Motor neuron (in vitro differentiated cells): Measurements from ENCODE around the gene JRKL. TPM values are rescaled to one million over a fixed set of nuclear protein-coding genes. Genes with fewer than 3 reads are reported as not detected.

Experiments used
- ATAC-seq, 8 experiments: fragments of 200-7000 bp; cut with Tn5 transposase; replicated peaks in 6 of 8; 2 replicates each; pipeline ENCODE4 v1.8.0; 2021; ENCODE audit warnings: mild to moderate bottlenecking in 8 of 8, moderate library complexity in 8 of 8
- H3K27ac ChIP-seq, 2 donors: fragments of 250-450 bp; sonication (Bioruptor Pico); 2 replicates each; pipeline ENCODE4 v1.9.0; 2021; ENCODE audit warnings: antibody characterized with exemption in 2 of 2, mild to moderate bottlenecking in 2 of 2, moderate library complexity in 1 of 2
- H3K4me1 ChIP-seq, 2 donors: fragments of 250-450 bp; sonication (Bioruptor Pico); replicated peaks in 1 of 2; 2 replicates each; pipeline ENCODE4 v1.6.1; 2021; ENCODE audit warnings: antibody characterized with exemption in 2 of 2, mild to moderate bottlenecking in 2 of 2, moderate library complexity in 1 of 2
- H3K4me3 ChIP-seq, 5 donors: fragments of 250-450 bp; sonication (Bioruptor Pico); 2 replicates each; pipeline ENCODE4 v1.9.0; 2021; ENCODE audit warnings: antibody characterized with exemption in 5 of 5, mild to moderate bottlenecking in 5 of 5, moderate library complexity in 4 of 5
- WGBS, 10 experiments: fragments of 450-650 bp; shearing (Covaris generic); methylation state at CpG; one replicate each; pipeline ENCODE4 v1.0.0; 2022; 5-methylcytosine and 5-hydroxymethylcytosine counted together
- in situ Hi-C, 9 experiments: fragments of 400-800 bp; cut with MboI; loops; one replicate each; pipeline ENCODE4 v1.15.0; 2021; ENCODE audit warnings: low sequenced_read_pairs in 9 of 9, low pct_unique_long_range_greater_than_20kb in 2 of 9; ENCODE audit not compliant: unreplicated experiment in 9 of 9
- total RNA-seq, 8 experiments: library from RNA; unstranded; fragments of 300-600 nt; gene quantifications; 2 replicates each; pipeline versions ENCODE4 v1.2.3 to v1.2.4, GENCODE V29; 2022

The JRKL gene
- total RNA-seq: 10 to 100 TPM in 6 of 8 experiments, 1 to 10 TPM in 2; 7.0 to 14.7 (median 11.8) TPM

DNA sequence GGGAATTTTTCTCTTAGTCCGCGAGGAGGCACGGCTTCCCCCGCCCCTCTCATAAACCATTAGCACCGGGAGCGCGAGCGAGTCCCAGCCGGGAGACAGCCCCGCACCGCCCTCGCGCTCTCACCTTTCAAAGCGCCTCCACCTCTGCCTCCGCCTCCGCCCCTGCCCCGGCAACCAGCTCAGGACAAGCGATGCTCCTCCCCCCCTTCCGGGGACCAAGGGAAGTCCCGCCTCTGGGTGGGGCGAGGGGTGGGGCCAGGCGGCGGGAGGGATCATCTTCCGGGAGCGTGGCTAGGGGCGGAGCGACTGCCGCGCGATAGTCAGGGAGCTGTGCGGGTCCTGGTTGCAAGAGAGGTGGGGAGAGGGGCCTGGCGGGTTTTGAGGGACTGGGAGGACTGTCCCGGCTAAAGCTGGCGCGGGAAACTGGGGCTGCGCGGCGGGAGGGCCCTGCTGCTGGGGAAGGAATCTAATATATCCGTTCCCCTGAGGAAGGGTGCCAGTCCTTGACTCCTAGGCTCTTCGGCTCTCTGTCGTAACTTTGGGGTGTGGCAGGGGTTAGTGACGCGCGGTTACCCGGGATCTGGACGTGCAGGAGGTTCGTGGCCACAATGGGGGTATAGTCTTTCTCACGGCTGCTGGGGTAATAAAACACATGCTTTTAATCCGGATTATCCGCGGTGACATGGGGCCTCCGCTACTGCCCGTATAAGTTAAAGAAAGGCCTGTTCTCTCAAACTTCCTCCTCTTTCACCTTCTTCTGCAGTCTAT lies at the start of gene JRKL, which contains the start of gene CCDC82:
JRKL (plus strand) TSS at position 294 of the 768 bp plus-strand sequence. CDS start 637 bp downstream, outside the sequence.
CCDC82 (minus strand) TSS at position 193 of the 768 bp plus-strand sequence. CDS start 5,165 bp downstream, outside the sequence.
- WGBS, 10 experiments: 0 to 6% (median 0%) methylated on average over 1 to 17 of the region's 53 CpGs; no CpG with 5 or more reads in 7 of the 10 experiments
- peaks cover 8 to 26% of the 10 kb centered on the region in 2 donors for H3K4me1 ChIP-seq
- in situ Hi-C loops: loop anchor here in 2 of 9 experiments (25.0 kb wide), 1 partner anchor 578 kb away; no protein-coding TSS in a partner anchor
- peak within 1 kb of the TSS; percentile 59 to 88 (median 76) for H3K4me3 ChIP-seq
- peak within 1 kb of the TSS; percentile 86 to 89 for H3K27ac ChIP-seq
- ATAC-seq: peak; percentile 89 to 95 (median 93)

DNA sequence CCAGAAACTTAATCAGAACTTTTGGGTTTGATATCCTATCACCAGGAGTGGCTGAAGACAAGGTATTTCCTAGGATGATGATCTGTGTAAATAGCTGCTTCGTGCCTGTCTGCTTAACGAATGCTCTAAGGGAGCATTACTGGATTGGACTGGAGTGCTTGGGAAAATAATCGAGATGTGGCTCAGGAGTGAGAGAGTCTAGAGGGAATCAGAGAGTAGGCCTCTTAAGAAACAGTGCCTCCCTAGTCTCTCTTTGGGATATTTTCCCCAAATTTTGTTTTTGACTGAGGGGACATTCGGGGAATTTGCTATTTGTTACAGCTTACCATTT lies 49.3 kb upstream of the JRKL start:
- H3K4me3 ChIP-seq: peak overlapping the region in 1 of 5 donors; percentile 99
- H3K27ac ChIP-seq: no peak overlapping the region
- in situ Hi-C loops: loop anchor here in 6 of 9 experiments (25.0 kb wide), 2 partner anchors 278 to 303 kb away; no protein-coding TSS in a partner anchor
- peak in 1 of 8 experiments; percentile 7 for ATAC-seq
- 51 to 100% (median 81%) methylated on average over 1 to 3 of the region's 4 CpGs; no CpG with 5 or more reads in 3 of the 10 experiments for WGBS, 10 experiments
- H3K4me1 ChIP-seq: peaks cover 62 to 68% of the 10 kb centered on the region in 2 donors

DNA sequence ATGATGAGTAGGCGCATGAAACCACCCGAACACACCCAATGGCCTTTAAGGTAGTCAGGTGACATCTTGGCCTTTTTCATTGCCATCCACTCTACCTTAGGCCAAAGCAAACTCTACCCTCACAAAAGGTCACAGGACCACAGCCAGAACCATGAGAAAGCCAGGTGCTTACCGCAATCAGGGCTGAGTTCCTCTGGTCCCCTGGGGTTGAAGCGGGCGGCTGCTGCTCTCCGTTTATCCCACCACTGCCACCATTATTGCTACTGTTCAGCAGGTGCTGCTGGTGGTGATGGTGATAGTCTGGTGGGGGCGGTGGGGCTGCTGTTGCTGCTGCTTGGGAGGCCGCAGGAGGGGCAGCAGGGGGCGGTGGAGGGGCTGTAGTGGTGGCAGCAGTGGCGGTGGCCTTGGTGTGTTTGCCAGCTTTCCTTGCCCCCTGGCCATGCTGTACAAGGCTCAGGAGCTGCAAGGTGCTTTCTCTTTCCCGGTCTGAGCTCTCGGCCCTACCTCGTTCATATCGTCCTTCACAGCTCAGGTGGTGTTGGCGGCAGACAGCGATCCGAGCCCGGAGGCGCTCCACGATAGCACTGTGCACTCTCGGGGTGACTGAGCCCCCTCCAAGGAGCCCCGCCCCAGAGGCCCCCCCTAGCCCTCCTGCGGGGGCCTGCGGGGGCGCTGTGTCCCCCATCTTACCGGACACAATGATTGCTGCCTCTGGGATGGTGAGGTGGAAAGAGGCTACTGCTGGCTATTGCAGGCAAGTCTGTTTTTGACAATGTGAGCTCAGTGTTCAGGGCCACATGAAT lies 48.4 kb upstream of the JRKL start:
- Histone ChIP-seq H3K4me1 (peaks cover 54 to 59% of the 10 kb centered on the region in 2 donors), H3K27ac (peak overlapping the region in 1 of 2 donors; percentile 47), H3K4me3 (peak overlapping the region; percentile 47 to 99 (median 60))
- in situ Hi-C loops: loop anchor here in 6 of 9 experiments (25.0 kb wide), 2 partner anchors 279 to 304 kb away; no protein-coding TSS in a partner anchor
- peak; percentile 14 to 45 (median 26) for ATAC-seq
- 80 to 100% (median 100%) methylated on average over 1 to 2 of the region's 26 CpGs; no CpG with 5 or more reads in 5 of the 10 experiments for WGBS, 10 experiments

DNA sequence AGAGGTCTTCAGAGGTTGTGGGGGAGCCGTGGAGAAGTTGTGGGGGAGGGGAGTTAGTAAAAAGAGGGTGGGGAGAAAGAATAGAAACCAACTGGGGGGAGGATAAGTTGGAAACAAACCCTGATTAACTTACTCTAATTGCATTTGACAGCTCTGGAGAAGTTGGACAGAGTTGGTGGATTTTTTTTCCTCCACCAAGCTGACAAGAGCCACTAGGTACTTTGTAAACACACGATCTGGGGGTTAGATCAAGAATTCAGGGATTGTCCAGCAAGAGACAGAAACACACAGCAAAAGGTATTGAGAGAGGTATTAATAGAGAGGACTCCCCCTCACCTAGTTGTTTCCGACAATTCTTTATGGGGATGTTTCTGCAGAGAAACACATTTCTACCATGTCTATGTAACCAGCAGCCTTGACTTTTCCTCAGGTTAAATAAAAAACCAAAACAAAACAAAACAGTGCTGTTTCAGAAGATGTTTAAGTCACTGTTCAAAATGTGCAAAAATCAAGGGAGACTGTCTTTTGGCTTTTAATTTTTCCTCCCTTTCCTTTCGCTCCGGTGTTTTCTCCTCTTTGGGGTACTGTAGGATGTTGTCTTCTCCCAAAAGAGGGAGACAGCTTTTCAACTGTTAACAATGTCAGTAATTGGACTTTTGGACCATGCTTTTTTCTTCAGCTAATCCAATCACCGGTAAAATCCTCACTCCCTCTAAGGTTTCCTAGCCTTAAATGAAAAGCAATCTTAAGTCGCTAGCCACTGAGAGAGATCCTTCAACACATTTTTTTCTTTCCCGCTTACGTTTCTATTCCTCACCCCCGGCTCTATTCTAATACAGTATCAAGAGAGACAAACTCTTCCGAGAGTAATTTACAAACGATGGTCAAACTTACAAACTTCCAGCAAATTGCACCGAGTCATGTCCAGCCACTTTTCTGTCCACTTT lies 47.5 kb upstream of the JRKL start:
- H3K4me3 ChIP-seq: peak overlapping the region; percentile 47 to 99 (median 60)
- in situ Hi-C loops: loop anchor here in 6 of 9 experiments (25.0 kb wide), 2 partner anchors 280 to 305 kb away; no protein-coding TSS in a partner anchor
- H3K4me1 ChIP-seq: peaks cover 50 to 51% of the 10 kb centered on the region in 2 donors
- 0 to 13% (median 4%) methylated on average over 2 to 12 of the region's 13 CpGs for WGBS, 10 experiments
- ATAC-seq: peak in 4 of 8 experiments; percentile 1 to 6 (median 3)
- H3K27ac ChIP-seq: peak overlapping the region in 1 of 2 donors; percentile 59

DNA sequence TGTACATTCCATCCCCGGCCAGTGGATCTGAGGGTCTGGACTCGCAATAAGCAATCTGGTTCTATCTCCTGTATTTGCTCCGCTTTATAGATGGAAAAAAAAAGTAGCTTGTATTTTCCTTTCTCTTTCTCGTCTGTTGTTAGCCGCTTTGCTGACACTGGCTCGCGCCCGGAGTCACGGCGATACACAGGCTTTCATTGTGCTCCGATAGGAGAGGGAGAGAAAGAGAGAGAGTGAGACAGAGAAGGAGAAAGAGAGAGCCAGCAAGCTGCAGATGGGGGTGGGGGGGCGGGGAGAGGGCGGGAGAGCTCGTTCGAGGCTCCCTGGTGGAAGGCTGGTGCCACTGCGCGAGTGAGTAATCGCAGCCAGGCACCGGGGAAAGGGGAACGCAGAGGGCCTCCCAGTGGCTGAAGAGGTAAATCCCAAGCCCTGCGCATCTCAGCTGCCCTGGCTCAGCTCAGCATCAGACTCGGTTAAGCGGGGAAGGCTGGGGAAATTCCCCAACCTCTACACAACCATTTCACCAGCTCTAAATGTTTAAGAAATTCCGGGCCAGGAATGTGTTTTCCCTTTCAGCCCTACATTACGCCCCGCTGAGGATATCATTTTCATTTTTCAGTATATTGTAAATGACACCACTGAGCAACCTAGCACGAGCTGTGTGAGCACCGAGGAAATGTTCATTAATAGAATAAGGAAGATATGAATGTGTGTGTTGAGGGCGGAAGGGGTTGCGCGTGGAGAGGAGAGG lies 46.7 kb upstream of the JRKL start, which contains the start of gene MAML2:
MAML2 (minus strand) TSS at position 235 of the 751 bp plus-strand sequence. CDS start 1,300 bp downstream, outside the sequence.
- Histone ChIP-seq H3K4me3 (peak within 1 kb of the TSS; percentile 47 to 99 (median 60)), H3K27ac (peak within 1 kb of the TSS in 1 of 2 donors; percentile 59), H3K4me1 (peaks cover 42% of the 10 kb centered on the region in 2 donors)
- WGBS, 10 experiments: 0 to 80% (median 24%) methylated on average over 2 to 13 of the region's 31 CpGs; no CpG with 5 or more reads in 2 of the 10 experiments
- in situ Hi-C loops: loop anchor here in 6 of 9 experiments (25.0 kb wide), 2 partner anchors 281 to 306 kb away; no protein-coding TSS in a partner anchor
- ATAC-seq: peak; percentile 91 to 99 (median 96)

DNA sequence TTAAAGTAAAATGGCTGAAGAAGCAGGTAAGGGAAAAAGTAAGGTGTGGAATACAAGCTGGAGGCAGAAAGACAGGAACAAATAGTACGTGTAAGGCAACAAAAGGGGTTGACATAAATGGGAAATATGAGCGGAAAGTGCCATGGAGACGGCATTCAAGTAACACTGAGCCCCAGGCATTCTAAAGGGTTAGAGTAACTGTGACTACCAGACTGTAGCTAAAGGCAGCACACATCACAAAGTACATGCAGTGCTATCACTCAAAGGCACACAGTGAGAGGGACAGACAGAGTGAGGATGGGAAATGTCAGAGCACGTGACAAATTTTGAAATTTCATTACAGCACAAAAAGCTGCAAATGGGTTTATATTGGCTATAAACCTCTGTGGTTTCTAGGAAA lies 33.0 kb upstream of the JRKL start:
- H3K4me1 ChIP-seq: no peaks in the 10 kb centered on the region
- H3K4me3 ChIP-seq: no peak overlapping the region
- 65 to 98% (median 93%) methylated on average over 2 to 4 of the region's 4 CpGs for whole genome bisulfite sequencing, 10 experiments
- ATAC-seq: peak in 2 of 8 experiments; percentile 34 to 100
- no peak overlapping the region for H3K27ac ChIP-seq
- in situ Hi-C loops: loop anchor here in 1 of 9 experiments (25.0 kb wide), 1 partner anchor 520 kb away; no protein-coding TSS in a partner anchor

DNA sequence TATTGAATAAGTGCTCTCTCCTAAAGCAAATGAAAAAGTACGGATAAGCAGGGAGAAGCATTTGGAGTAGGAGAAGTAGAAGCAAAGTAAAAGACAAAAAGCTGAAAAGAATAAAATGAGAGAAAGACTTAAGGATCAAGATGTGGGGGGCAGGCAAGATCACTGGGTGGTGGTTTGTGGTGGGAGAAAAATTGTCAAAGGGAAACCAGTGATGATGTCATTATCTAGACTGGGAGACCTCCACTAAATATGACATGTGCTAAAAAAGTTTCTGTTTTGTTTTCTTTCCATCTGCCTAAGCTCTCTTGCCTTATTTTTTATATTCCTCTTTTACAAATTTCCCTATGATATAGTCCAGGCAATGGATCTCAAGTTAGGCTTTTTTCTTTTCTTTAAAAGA lies 32.0 kb upstream of the JRKL start:
- WGBS, 10 experiments: 91 to 100% (median 100%) methylated on average over 1 of the region's 1 CpG; no CpG with 5 or more reads in 1 of the 10 experiments
- Histone ChIP-seq H3K4me1 (no peaks in the 10 kb centered on the region), H3K27ac (no peak overlapping the region), H3K4me3 (no peak overlapping the region)
- ATAC-seq: no peak
- in situ Hi-C loops: loop anchor here in 1 of 9 experiments (25.0 kb wide), 1 partner anchor 520 kb away; no protein-coding TSS in a partner anchor

DNA sequence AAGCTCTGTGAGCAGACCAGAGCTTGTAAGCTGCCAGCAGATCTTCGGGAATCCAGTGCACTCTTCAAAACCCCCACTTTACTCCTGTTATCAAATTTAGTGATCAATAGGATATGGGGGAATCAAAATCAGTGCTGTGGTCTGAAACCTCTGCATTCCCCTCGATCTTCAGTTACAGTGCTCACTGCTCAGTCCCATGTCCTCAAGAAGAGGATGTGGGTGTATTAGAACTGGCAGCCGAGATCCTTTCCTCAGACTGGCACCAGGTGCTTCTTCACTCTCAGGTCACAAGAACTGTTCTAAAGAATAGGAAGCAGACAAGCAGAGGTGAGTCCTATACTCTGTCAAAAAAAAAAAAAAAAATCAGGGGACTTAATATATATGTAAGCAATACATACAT lies 31.5 kb upstream of the JRKL start:
- H3K27ac ChIP-seq: no peak overlapping the region
- no peaks in the 10 kb centered on the region for H3K4me1 ChIP-seq
- WGBS, 10 experiments: 90 to 100% (median 100%) methylated on average over 1 to 3 of the region's 3 CpGs
- in situ Hi-C loops: loop anchor here in 1 of 9 experiments (25.0 kb wide), 1 partner anchor 521 kb away; no protein-coding TSS in a partner anchor
- ATAC-seq: no peak
- no peak overlapping the region for H3K4me3 ChIP-seq

DNA sequence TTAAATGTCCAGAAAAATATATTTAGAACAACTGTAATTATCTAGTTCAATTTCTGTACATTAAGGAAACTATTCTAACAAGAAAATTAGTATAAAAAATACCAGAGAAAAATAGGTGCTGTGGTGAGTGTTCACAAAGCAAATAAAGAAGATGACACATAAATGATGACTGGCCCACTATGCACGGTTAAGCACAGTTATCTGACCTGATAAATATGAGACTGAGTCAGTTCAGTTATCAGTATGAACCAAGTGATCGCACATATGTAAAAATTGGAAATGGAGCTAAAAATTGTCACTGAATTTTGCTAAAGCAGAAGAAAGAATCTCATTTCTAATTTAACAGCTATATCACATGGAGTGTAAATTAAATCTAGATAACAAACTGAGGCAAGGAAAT lies 28.0 kb upstream of the JRKL start:
- Histone ChIP-seq H3K27ac (no peak overlapping the region), H3K4me3 (no peak overlapping the region), H3K4me1 (no peaks in the 10 kb centered on the region)
- in situ Hi-C loops: loop anchor here in 1 of 9 experiments (25.0 kb wide), 1 partner anchor 524 kb away; no protein-coding TSS in a partner anchor
- ATAC-seq: no peak
- WGBS, 10 experiments: 45 to 100% (median 94%) methylated on average over 1 to 2 of the region's 2 CpGs; no CpG with 5 or more reads in 1 of the 10 experiments

DNA sequence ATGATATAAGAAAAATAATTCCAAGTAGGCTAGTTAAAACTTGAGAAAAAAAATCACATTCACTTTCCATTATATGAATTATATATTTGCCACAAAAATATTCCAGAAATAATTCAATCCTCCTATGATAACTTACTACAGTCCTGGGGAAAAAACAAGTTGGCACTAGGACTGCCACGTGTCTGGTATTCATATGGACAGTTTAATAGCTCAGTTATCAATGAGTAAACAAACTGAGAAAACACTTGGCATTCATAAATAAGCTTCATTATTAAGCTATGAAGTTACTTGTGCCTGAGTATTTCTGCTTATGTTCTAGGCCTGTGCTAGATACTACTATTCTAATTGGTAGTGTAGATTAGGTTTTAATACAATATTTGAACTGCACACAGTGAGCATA lies 24.3 kb upstream of the JRKL start:
- H3K27ac ChIP-seq: no peak overlapping the region
- H3K4me3 ChIP-seq: no peak overlapping the region
- in situ Hi-C loops: loop anchor here in 1 of 9 experiments (25.0 kb wide), 1 partner anchor 528 kb away; no protein-coding TSS in a partner anchor
- WGBS, 10 experiments: 9 to 100% (median 82%) methylated on average over 1 of the region's 1 CpG; no CpG with 5 or more reads in 1 of the 10 experiments
- no peaks in the 10 kb centered on the region for H3K4me1 ChIP-seq
- ATAC-seq: no peak

DNA sequence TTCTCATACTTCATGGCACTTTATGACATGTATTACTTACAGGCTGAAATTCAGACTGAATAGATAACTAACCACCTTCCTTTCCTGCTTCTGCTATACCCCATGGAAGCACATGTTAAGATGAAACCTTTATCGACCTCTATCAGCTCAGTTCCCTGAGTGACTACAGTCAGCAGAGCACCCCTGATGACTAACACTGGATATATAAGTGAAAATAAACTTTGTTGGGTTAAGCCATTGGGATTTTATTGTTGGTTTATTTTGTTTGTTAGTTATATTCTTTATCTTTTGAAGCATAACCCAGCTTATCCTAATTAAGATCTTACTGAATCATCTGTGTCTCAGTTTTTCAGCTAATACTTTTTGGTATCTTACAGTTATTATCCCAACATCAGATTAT lies 23.8 kb upstream of the JRKL start:
- no peak overlapping the region for H3K27ac ChIP-seq
- no peak overlapping the region for H3K4me3 ChIP-seq
- ATAC-seq: no peak
- no peaks in the 10 kb centered on the region for H3K4me1 ChIP-seq
- 60 to 100% (median 100%) methylated on average over 1 of the region's 1 CpG; no CpG with 5 or more reads in 1 of the 10 experiments for WGBS, 10 experiments
- in situ Hi-C loops: loop anchor here in 1 of 9 experiments (25.0 kb wide), 1 partner anchor 529 kb away; no protein-coding TSS in a partner anchor
